Myocyte (in vitro differentiated cells): ENCODE measurements around the gene BSPRY. TPM values are rescaled to one million over a fixed set of nuclear protein-coding genes. Genes with fewer than 3 reads are reported as not detected.

Experiments used
- DNase-seq: peaks from one replicate; pipeline ENCODE4 v3.0.0-alpha.2; 2012; ENCODE audit warnings: low read depth
- polyA plus RNA-seq: library from polyadenylated mRNA; unstranded; fragments of >200 nt; gene quantifications from one replicate; pipeline ENCODE4 v1.2.1, GENCODE V29; 2012; ENCODE audit warnings: missing spikeins
- total RNA-seq: library from RNA; depleted of rRNA; stranded (reverse); fragments of >200 nt; gene quantifications from 2 replicates; pipeline ENCODE4 v1.2.3, GENCODE V29; 2014

Gene BSPRY
- not detected in 2 replicates for total RNA-seq
- not detected for polyA plus RNA-seq

DNA sequence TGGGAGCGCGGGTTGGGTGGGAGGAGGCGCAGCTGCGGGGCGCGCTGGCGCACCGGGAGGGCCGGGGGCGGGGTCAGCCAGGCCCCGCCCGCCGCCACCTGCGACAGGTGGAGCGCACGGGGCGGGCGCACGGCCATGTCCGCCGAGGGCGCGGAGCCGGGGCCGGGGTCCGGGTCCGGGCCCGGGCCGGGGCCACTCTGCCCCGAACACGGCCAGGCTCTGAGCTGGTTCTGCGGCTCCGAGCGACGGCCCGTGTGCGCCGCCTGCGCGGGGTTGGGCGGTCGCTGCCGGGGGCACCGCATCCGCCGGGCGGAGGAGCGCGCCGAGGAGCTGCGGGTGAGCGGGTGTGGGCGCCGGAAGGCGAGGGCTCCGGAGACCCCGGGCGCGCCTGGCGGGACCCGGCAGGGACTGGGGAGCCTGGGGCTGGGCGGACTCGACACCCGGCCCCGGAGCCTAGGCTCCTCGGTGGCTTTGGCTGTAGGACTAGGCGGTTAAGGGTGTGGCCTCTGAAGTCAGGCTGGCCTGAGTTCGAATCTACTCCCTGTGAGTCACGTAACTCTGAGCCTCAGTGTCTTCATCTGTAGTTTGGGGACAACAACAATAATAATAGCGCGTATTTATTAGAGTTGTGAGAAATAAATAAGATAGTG lies at the start of gene BSPRY:
Gene BSPRY, plus strand, starts transcription at position 97 of the 650 bp plus-strand sequence. Its CDS starts 39 bp downstream, at position 136.
- no peak for DNase-seq

DNA sequence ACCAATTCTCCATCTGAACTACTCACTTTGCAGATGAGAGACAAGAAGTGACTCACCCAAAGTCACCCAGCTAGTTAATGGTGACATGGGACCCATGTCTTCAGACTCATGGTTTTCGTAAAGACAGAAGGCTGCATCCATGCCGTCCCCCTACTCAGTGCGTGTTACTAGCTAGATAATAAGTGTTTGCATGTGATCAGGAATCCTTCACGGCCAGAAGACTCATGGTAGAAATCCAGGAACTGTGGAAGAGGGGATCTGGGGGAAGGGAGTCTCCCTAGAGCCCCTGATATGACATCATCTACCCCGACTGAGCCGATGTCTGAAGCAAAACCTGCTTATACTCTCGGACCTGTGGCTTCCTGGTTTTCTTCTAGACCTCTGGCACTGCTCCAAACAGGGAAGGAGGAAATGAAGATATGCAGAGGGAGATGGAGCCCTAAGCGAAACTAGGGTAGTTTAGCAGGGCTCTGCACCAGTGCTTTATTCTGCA lies 49.5 kb upstream of the BSPRY start:
- no peak for DNase-seq

DNA sequence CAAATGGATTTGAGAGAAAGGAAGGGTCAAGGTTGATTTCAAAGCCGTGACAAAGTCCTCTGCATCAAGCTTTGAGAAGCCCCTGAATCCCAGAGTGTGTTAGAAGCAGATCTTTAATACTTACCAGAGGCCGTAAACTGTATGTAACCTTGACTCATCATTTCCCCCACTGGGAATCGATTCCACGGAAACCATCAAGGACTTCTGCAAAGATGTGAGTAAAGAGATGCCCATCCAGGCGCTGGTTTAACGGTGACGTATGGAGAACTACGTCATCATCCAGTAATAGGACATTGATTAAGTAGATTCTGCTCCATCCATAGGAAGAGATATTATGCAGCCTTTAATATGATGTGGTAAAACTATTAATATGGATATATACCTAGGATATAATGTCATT lies 47.8 kb upstream of the BSPRY start:
- DNase-seq: no peak

DNA sequence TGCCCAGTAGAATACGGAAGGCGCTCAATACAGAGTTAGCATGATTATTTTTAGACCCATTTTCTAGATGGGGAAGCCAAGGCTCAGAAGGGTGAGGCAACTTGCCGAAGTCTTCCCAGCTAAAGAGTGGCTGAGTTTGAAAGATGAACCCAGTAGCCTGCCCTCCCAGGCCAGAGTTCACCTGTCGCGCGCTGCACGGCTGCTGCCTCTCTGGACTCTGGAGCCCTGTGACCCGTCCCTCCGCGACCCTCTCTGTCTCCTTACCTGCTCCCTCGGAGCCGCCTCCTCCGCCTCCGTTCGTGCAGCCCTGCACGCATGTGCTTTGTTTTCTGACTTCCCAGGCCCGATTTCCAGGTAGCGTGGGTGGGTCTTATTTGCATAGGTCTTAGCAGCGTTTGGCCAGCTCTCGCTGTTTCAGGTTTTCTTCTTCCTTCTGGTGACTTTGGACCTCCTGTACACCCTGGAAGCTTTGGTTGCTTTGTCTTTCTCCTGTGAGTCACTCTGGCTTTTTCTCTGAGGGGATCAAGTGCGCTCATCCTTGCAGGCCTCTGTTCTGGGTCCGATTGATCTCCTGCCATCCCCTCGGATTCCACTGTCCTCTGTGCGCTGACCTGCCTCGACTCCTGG lies 46.4 kb upstream of the BSPRY start, which contains the start of gene RNF183:
Gene RNF183, minus strand, starts transcription at position 585 of the 627 bp plus-strand sequence. CDS start 5,192 bp downstream, outside the sequence.
- DNase-seq: no peak

DNA sequence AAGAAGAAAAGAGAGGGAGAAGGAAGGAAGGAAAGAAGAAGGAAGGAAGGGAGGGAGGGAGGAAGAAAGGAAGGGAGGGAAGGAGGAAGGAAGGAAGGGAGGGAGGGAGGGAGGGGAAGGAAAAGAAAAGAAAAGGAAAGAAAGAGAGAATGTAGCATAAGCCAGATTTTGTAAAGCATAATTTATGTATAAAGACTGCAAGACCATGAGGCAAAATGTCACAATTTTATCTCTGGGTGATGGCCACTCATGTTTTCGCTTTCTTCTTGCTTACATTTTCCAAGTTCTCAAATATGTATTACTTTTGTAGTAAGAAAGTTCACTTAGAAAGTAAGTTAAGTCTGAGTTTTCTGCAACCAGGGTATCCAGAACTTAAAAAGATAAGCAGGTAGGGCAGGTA lies 42.8 kb upstream of the BSPRY start:
- DNase-seq: no peak

DNA sequence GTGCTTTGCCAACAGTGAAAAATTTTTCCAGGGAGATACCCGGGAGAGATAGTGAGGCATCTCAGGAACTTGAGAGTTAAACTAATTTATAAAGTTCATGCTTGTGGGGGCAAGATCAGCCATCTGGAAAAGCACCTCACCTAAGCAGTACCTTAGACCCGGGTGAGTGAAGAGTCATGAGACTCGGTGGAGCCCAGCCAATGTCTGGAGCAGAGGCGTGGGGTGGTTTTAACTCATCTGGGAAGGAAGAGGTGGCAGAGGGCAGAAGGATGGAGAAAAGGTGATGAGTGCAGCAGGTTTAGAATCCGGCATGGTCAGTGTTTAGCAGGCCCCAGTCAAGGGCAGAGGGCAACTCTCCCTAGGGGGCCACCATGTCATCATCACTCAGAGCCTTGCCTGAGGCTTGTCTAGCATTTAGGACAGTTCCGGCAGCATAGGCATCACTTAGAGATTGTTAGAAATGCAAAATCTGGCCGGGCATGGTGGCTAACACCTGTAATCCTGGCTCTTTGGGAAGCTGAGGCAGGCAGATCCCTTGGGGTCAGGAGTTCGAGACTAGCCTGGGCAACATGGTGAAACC lies 41.9 kb upstream of the BSPRY start:
- DNase-seq: no peak

DNA sequence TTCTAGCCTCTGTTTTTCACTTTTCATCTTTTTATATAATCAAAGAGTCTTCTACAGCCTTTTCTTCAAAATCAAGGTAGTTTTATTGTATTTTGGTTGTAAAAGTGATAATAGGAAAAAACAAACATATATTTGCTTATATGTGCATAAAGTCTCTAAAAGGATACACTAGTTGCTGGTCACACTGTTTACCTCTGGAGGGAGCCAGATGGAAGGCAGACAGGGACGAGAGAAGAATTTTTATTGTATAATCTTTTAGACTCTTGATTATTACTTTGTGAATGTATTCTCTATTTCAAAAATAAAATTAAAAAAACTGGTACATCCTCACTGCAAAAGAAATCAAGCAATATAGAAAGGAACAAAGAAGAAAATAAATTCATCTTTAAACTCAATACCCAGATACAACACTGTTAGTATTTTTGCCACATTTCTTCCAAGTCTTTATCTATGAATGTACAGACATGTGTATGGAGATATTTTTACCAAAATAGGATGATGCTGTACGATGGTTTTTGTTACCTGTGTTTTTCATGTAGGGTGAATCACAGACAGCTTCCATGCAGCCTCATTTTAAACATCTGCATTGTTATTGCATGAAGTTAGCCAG lies 40.0 kb upstream of the BSPRY start:
- peak; percentile 65 for DNase-seq

DNA sequence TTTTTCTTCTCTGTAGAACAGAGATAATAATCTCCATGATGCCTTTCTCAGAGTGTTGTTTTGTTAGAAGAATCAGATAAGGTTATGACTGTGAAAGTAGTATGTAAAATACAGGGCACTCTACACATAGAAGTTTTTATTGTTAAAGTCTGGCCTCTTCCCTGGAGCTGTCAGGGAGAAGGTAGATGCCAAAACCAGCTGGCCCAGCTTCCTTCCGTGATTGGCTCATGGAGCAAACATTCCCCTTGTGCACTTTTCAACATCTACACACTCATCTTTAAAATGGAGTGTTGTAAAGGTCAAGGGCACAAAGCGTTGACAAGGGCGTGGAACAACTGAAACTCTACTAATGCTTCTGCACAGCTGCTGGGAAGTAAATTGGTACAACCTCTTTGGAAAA lies 38.8 kb upstream of the BSPRY start:
- no peak for DNase-seq

DNA sequence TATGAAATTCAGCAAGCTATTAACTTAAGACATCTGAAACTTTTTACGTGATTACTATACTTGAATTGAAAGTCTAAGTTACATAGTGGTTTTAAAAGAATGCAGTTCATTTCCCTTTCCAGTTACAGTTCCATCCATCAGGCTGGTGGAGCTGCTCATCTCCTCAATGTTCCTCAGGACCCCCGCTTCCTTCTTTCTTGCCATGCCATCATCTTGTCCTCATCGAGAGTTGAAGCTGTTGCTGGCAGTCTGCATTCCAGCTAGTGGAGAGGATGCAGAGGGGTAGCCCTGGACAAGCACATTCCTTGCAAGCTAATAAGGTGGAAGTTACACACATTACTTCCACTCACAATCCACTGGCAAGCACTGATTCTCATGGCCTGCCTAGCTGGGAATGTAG lies 37.4 kb upstream of the BSPRY start:
- DNase-seq: no peak

DNA sequence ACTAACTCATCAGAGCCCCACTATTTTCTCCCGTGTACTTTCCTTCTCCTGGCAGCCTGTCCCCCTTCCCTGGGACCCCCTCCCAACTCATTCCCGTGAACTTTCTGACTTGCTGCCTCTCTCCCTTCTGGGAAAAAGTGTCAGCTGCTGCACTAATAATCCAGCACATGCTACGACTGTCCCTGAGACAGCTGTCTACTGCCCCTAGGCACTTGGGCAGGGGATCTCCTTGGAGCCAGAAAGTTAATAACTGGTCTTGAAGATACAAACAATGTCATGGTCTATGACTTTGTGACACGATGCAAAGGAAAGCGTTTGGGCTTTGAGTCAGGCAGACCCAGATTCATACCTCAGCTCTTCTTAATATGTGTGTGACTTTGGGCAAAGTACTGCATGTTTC lies 36.1 kb upstream of the BSPRY start:
- DNase-seq: peak; percentile 69

DNA sequence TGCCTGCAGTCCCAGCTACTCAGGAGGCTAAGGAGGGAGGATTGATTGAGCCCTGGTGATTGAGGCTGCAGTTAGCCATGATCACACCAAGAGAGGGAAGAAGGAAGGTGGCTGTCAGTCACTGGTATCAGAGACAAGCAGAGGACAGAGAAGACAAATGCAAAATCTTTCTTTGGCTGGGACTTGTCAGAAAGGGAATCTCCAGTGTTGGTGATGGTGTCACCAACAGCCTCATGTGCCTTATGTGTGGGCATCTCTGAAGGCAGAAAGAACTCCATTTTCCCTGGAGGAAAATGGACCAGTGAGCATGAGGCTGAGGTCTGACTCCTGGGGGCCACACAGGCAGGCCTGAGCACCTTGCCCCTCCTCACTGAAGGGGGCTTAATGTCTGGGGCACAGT lies 34.1 kb upstream of the BSPRY start:
- DNase-seq: no peak

DNA sequence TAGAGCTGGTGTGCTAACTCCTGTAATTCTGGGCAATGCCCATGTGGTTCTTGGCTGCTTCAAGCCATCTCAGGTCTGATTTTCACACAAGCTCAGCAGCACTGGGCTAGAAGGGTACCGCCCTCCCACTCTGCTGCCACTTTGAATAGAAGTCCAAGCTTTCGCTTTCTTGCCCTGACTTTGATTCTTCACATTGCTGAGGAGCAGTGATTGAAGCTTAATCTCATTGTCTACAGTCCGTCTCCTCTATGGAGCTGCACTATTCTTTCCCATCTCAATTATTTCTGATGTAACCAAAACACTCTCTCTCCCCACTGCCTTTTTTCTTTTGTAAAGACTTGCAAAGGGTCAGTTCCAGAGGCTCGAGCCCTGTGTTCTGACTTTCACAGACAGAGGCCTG lies 33.3 kb upstream of the BSPRY start:
- no peak for DNase-seq

DNA sequence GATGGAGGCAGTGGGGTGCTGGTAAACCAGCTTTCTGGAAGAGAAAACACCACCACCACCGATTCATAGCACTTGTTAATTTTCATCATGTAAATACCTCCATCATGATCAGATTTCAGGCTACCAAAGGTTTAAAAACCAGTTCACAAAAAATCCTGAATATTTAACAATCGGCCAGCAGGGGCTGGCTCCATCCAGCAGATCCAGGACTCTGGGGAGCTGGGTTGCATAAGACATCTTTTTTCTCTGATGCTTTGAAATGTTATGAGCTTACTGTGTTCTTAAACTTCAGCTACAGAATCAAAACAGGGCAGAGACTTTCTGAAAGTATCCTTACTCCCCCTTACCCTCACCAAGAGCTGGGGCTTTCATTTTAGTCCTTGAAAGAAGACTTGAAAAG lies 31.6 kb upstream of the BSPRY start:
- DNase-seq: no peak

DNA sequence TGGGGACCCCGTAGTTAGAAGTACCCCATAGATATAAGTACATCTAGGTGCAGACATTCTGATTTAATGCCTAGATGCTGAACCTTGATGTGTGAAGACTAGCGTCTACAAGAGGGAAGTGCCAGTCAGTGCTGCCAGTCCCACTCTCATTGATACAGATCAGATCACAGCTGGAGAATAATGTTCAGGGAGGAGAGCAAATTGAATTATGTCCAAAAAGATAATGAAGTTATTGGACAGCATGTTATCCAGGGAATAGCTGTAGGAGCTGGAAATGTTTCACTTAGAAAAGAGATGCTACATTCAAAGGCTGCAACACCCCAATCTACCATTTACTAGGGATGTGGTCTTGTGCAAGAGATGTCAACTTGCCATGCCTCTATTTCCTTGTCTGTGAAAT lies 30.3 kb upstream of the BSPRY start:
- no peak for DNase-seq

DNA sequence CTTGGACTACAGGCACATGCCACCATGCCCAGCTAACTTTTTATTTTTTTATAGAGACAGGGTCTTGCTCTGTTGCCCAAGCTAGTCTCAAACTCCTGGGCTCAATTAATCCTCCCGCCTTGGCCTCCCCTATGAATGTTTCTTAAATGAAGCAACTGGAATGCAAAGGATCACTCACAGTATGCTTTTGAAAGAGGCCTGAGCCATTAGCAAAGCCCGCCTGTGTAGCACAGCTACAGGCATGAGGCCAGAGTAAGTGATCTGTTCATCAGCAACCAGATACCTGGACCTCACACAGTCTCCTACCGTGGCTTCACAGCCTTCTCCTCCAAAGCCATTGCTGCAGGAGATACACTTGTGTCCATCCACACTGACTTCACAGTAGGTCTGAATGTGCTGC lies 29.3 kb upstream of the BSPRY start:
- DNase-seq: no peak

DNA sequence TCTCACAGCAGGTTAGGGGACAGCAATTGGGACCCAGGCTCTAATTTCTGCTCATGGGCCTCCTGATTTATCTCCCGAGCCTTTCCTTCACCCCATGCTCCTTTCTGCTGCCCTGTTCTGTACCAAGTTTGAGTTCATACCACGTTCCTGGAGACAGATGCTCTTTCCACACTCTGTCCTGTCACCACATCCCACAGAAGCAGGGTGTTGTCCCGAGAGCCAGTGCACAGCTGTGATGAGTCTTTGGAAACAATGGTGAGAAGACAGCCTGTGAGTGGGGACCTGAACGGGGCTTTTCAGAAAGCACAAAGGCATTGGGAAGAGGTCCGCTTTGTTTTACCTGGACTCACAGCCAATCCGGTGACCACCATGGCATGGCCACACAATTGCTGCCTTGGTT lies 26.7 kb upstream of the BSPRY start:
- peak; percentile 82 for DNase-seq

DNA sequence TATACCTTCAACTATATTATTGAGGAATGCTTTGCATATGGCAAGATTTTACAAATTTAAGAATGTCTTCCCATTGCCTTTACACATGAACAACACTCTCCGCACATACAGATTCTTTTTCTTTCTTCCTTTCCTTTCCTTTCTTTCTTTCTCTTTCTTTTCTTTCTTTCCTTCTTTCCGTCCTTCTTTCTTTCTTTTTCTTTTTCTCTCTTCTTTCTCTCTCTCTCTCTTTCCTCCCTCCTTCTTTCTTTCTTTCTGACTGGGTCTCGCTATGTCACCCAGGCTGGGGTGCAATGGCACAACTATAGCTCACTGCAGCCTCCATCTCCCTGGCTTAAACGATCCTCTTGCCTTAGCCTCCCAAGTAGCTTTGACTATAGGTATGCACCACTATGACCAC lies 23.1 kb upstream of the BSPRY start:
- no peak for DNase-seq

DNA sequence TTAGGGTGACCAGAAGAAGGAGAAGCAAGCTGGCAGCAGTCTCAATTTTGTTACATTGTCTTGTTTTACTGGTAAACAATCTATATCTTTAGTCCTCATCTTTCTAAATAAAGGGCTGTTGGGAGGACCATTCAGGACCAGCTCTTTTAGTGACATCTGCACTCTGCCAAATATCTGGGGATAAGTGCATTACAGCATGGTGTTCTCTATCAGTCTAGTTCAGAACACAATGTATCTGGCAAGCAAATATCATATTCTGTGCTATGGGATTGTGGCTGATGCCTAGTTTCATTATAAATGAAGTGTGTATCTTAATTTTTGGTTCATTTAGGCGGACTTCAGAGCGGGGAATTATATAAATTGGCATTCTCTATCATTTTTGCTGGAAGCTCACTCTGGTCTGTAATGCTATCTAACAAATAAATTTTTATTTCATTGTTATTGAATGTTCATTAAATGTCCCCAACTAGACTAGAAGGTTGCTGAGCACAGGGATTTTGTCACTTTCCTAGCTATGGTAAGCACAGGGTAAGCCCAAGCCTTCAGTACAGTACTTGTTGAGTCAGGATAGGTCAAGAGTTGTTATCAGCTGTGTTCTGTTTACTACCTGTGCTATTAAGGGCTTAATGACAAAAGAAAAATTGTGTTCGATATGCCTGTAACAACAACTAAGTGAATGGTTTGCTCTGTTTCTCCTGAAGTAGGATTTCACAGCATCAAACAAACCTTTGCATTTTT lies 21.1 kb upstream of the BSPRY start:
- no peak for DNase-seq

DNA sequence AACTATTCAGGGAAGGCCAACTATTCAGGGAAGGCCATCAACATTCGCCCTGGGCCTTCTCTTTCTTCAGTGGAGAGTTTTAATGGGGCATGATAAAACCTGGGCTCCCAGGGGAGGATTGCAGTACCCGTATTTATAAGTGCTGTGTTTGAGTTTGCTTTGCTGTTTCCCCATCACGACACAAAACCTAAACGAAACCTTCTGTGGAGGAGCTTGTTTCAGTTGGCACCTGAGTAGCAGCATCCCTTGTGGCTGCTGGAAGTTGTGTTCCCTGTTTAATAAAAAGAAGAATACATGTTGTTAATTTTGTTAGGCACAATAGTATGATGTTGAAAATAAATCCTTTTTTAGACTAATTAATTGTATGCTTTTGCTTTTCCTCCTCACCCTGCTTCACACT lies 17.6 kb upstream of the BSPRY start:
- DNase-seq: no peak

DNA sequence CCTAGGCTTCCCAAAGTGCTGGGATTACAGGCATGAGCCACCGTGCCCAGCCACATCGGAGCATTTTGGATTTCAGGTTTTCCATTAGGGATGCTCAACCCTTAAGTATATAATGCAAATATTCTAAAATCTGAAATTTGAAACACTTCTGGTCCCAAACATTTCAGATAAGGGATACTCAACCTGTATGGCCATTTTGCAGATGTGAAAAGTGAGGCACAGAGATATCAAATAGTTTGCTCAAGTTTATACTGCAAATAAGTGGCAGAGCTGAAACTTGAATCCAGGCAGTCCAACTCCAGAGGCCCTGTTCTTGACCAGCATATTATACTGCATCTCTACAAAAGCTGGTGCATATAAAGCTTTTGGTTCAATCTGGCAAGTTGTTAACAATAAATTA lies 11.6 kb upstream of the BSPRY start:
- no peak for DNase-seq

DNA sequence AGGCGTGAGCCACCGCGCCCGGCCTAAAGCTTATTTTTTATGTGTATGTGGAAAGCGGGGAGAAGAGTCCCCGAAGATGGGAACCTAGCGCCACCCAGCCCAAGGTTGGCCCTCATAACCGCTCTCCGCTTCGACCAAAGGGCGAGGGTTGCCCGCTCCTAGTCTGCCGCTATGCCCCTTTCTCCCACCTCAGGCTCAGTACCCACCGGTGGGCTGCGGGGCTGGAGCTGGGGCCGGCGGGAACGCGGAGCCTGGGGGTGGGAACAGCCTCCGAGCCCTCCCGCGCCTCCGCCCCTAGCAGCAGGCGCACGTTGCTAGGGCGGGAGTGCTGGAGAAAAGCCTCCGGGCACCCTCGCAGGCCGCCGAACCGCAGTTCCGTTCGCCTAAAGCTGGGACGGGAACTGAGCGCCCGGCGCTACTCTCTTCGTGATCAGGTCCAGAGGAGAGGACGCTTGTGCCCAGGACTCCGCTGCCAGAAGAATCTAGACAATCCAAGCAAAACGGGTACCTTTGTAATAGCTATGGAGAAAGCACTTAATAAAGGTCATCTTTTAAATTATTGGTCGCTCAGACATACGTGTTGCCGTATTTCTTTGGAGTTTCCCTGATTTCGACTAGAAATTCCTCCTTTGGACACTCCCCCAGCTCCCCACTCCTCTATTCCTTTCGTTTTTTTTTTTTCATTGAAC lies 9.2 kb upstream of the BSPRY start, which contains the start of gene WDR31:
Gene WDR31, minus strand, starts transcription at position 265 of the 689 bp plus-strand sequence. CDS start 8,253 bp downstream, outside the sequence.
- DNase-seq: peak; percentile 89
